ENCODE results near the gene ANKRD33B. TPM values are rescaled to one million over a fixed set of nuclear protein-coding genes. Genes with fewer than 3 reads are reported as not detected.

ANKRD33B gene
- total and polyA plus RNA-seq, 2 of the 8 experiments (the other 6 are each of a cell fraction or from before 2014, with no cell fraction given), result 6.9 to 20.6 TPM

DNA sequence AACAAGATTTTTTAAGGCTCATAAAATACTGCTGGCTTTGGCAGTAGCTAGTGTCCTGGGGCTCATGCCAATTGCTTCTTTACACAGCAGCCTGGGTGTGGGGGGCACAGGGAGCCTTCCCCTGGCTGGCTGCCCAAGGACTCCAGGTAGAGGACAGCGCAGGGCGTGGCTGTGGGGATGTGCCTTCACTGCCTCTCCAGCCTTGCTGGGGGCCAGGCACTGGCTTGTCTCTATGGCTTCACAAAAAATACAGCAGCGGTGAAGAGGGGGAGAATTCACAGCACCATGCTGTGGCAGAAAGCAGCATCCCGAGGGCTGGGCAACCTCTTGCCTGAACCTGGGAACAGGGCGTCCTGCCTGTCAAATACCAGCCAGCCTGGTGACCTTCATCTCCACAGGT lies 139.8 kb downstream of the ANKRD33B start (continued):
- TF ChIP-seq CBX8 (IDR thresholded peaks at IDR 0.05; ENCODE audit: borderline replicate concordance, low read depth, low read length), result no peak
